Stomach (tissue), 9 donors: Measurements from ENCODE around the gene ANLN. TPM values are rescaled to one million over a fixed set of nuclear protein-coding genes. Genes with fewer than 3 reads are reported as not detected.
"Not testable (repeated sequence)": the region's sequence is repeated elsewhere in the genome, so short reads cannot be mapped to it uniquely, and the experiment has no call there.

ENCODE experiments used
- DNase-seq, 2 donors: peaks; one replicate each; pipeline versions ENCODE4 v3.0.0 to v3.0.0-alpha.2; 2013 to 2019
- H3K27ac ChIP-seq, 5 donors: fragments of 200-600 bp in 4 of 5; sonication (generic) in 4 of 5; one replicate each; pipeline ENCODE4 v1.5.1; 2013 to 2019; ENCODE audit warnings: mild to moderate bottlenecking in 1 of 5, moderate library complexity in 1 of 5
- H3K27me3 ChIP-seq, 3 donors: fragments of 200-600 bp; sonication (generic); one replicate each; pipeline ENCODE4 v1.5.1; 2017 to 2019; ENCODE audit warnings: mixed run types in 1 of 3
- H3K36me3 ChIP-seq, 4 donors: fragments of 200-600 bp; sonication (generic); 1 replicate in 3 of 4; 2 replicates in 1 of 4; pipeline ENCODE4 v1.5.1; 2016 to 2019
- H3K4me1 ChIP-seq, 4 donors: fragments of 200-600 bp; sonication (generic); one replicate each; pipeline ENCODE4 v1.5.1; 2016 to 2019
- H3K4me3 ChIP-seq, 4 donors: fragments of 200-600 bp; sonication (generic) in 3 of 4; one replicate each; pipeline ENCODE4 v1.5.1; 2016 to 2019; ENCODE audit warnings: mild to moderate bottlenecking in 1 of 4
- H3K9me3 ChIP-seq, 4 donors: fragments of 200-600 bp; sonication (generic); one replicate each; pipeline ENCODE4 v1.5.1; 2016 to 2019
- EP300 ChIP-seq: sonication (generic); formaldehyde crosslinking; IDR thresholded peaks from one replicate; pipeline ENCODE4 v1.6.1; 2017; ENCODE audit warnings: antibody characterized with exemption
- POLR2A ChIP-seq, 4 donors: fragments of 450-650 bp; IDR thresholded peaks; one replicate each; pipeline ENCODE4 v1.6.1; 2016; ENCODE audit warnings: antibody characterized with exemption in 4 of 4, control low read depth in 2 of 4, mild to moderate bottlenecking in 1 of 4, moderate library complexity in 1 of 4
- POLR2AphosphoS5 ChIP-seq, 3 donors: sonication (generic); formaldehyde crosslinking; IDR thresholded peaks; one replicate each; pipeline ENCODE4 v1.6.1; 2016; ENCODE audit warnings: antibody characterized with exemption in 3 of 3
- WGBS, 5 donors: extraction: QIAGEN DNeasy Blood & Tissue Kit in 3 of 5; methylation state at CpG; one replicate each; pipeline versions ENCODE4 v1.1.5 to v1.1.7; 2013 to 2018; 5-methylcytosine and 5-hydroxymethylcytosine counted together
- intact Hi-C: fragments of 100-400 bp; cut with DNase I; formaldehyde crosslinking; loops from one replicate; pipeline ENCODE4 v1.15.1; 2023; ENCODE audit warnings: low total_unique reads
- polyA plus RNA-seq, 3 donors: library from polyadenylated mRNA; stranded (reverse); fragments of 200-250 nt; gene quantifications; one replicate each; pipeline ENCODE4 v1.2.3, GENCODE V29; 2013
- total RNA-seq, 5 donors: library from RNA; depleted of rRNA; stranded (reverse); fragments of >200 nt; gene quantifications; one replicate each; pipeline versions ENCODE4 v1.1.0 to v1.2.3, GENCODE V29; 2014 to 2016
- TF ChIP-seq, protein P1 (sequence below), 7 experiments: fragments of 450-650 bp in 4 of 7; fragments of 200-600 bp in 3 of 7; sonication (generic) in 3 of 7; IDR thresholded peaks; one replicate each; pipeline ENCODE4 v1.5.1; 2016 to 2019; ENCODE audit warnings: antibody characterized with exemption in 7 of 7, control low read depth in 2 of 7, mild to moderate bottlenecking in 1 of 7
- donor health status: healthy with polysubstance abuse.
- donor health status: Bipolar disorder and iron deficiency.
- donor health status: healthy.

ANLN gene
- total and polyA plus RNA-seq, 8 donors: 3.5 to 25.2 (median 12.6) TPM

DNA sequence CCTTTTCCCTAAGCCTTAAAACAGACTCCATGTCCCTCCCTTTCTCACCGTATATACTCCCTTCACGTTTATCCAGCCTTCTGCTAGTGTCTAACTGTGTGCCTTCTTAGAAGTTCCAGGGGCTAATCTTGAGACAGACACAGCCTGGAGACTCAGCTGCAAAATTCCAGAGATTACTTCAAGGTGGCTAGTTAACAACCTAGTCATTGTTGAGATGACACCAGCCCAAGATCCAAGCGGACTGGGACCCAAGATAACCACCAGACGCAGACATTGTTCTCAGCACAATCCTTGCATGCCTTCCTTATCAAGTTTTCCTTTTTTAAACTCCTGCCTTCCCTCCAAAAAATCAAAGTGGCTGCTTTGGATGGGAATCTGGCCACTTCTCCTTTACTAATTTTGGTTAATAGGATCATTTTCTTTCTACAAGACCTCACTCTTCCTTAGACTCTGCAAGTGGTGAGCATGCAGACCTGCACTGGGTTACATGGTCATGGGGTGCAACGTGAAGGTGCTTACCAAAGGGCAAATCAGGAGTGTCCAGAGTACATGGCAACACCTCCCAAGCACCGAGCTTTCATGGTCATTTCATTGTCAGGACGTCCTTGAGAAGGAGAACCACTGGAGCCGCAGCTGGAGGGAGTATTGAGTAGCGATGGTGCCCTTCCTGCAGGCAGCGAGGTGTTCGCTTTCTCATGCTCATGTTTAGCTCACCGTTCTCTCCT is 69.7 kb downstream of the ANLN start:
- WGBS, 5 donors: 75 to 82% (median 79%) methylated on average over 12 of the region's 12 CpGs
- Histone ChIP-seq H3K4me1 (no peaks in the 10 kb centered on the region), H3K9me3 (no peaks in the 10 kb centered on the region), H3K27ac (no peak overlapping the region), H3K27me3 (no peaks in the 10 kb centered on the region), H3K4me3 (no peak overlapping the region), H3K36me3 (no peaks in the 10 kb centered on the region)
- TF ChIP-seq, protein P1, sequence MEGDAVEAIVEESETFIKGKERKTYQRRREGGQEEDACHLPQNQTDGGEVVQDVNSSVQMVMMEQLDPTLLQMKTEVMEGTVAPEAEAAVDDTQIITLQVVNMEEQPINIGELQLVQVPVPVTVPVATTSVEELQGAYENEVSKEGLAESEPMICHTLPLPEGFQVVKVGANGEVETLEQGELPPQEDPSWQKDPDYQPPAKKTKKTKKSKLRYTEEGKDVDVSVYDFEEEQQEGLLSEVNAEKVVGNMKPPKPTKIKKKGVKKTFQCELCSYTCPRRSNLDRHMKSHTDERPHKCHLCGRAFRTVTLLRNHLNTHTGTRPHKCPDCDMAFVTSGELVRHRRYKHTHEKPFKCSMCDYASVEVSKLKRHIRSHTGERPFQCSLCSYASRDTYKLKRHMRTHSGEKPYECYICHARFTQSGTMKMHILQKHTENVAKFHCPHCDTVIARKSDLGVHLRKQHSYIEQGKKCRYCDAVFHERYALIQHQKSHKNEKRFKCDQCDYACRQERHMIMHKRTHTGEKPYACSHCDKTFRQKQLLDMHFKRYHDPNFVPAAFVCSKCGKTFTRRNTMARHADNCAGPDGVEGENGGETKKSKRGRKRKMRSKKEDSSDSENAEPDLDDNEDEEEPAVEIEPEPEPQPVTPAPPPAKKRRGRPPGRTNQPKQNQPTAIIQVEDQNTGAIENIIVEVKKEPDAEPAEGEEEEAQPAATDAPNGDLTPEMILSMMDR (IDR thresholded peaks at IDR 0.05): no peak
- TF ChIP-seq EP300 (no peak), POLR2AphosphoS5 (IDR thresholded peaks at IDR 0.05) (no peak), POLR2A (IDR thresholded peaks at IDR 0.05) (no peak)
- no peak for DNase-seq
- intact Hi-C loops: no loop called here

DNA sequence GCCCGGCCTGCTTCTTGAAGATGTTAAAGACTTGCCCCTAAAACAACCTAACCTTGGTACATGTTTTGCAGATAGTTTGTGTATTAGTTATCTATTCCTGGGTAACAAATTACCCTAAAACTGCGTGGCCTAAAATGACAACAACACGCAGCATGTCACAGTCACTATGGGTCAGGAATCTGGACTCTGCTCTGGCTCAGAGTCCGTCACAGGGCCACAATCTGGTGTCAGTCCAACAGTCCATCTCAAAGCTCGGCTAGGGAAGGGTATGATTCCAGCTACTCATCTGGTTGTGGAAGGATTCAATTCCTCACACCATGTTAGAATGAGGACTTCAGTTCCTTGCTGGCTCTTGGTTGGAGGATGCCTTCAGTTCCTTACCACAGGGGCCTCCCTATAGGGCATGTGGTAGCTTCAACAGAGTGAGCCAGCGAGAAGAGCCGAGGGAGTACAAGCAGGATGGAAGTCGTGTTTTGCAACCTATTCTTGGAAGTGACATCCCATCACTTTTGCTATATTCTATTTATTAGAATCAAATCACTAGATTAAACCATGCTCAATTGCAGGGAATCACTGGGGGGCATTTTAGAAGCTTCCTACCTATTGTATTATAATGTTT is 71.3 kb downstream of the ANLN start:
- WGBS, 5 donors: 85 to 94% (median 89%) methylated on average over 8 of the region's 8 CpGs
- TF ChIP-seq, protein P1 (IDR thresholded peaks at IDR 0.05): no peak
- TF ChIP-seq EP300: no peak
- TF ChIP-seq POLR2A (IDR thresholded peaks at IDR 0.05): no peak
- TF ChIP-seq POLR2AphosphoS5 (IDR thresholded peaks at IDR 0.05): no peak
- DNase-seq: no peak
- Histone ChIP-seq H3K9me3 (no peaks in the 10 kb centered on the region), H3K27ac (no peak overlapping the region), H3K36me3 (no peaks in the 10 kb centered on the region), H3K4me1 (no peaks in the 10 kb centered on the region), H3K27me3 (no peaks in the 10 kb centered on the region), H3K4me3 (no peak overlapping the region)
- intact Hi-C loops: no loop called here

DNA sequence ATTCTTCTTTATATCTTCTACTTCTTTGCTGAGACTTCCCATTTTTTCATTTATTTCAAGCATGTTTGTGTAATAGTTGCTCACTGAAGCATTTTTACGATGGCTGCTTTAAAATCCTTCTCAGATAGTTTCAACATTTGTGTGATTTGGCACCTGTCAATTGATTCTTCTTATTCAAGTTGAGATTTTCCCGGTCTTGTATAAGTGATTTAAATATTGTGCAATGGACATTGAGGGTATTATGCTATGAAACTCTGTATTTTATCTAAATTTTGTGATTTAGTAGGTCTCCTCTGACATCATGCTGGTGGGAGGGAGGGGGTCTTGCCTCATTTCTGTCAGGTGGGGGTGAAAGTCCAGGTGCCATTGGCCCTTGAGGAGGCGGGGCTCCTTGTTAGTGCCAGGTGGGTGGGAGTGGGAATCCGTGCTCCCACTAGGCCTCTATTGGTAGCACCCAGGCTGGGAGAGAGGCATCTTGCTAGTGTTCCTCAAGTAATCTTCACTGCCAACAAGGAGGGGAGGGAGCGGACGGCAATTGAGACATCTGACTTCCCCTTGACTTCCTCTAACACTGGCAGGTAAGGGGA is 73.0 kb downstream of the ANLN start:
- no peaks in the 10 kb centered on the region for H3K9me3 ChIP-seq
- no peaks in the 10 kb centered on the region for H3K36me3 ChIP-seq
- H3K27me3 ChIP-seq: no peaks in the 10 kb centered on the region
- no peak overlapping the region for H3K4me3 ChIP-seq
- H3K4me1 ChIP-seq: no peaks in the 10 kb centered on the region
- TF ChIP-seq POLR2A (IDR thresholded peaks at IDR 0.05): no peak
- TF ChIP-seq EP300: no peak
- TF ChIP-seq POLR2AphosphoS5 (IDR thresholded peaks at IDR 0.05): no peak
- TF ChIP-seq, protein P1 (IDR thresholded peaks at IDR 0.05): no peak
- intact Hi-C loops: no loop called here
- DNase-seq: no peak
- H3K27ac ChIP-seq: no peak overlapping the region
- WGBS, 5 donors: 88 to 94% (median 91%) methylated on average over 6 of the region's 6 CpGs

DNA sequence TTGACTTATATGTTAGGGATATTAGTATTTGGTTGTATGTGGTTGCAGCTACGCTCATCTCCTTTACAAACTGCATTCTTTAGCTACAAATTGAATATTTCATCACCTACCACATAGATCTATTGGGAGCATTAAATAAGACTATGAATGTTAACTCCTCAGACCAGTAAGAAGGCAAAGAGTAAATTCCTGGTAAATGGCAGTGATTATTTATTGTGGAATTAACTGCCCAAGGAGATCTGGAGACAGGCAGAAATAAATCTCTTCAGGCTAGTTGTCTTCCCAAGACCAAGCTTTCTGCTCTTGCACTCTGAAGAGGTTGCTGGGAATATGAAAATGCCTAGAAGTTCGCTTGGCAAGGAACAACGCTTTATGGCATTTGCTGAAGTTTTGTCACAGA is 74.6 kb downstream of the ANLN start:
- intact Hi-C loops: no loop called here
- no peaks in the 10 kb centered on the region for H3K36me3 ChIP-seq
- no peak overlapping the region for H3K4me3 ChIP-seq
- no peak for DNase-seq
- no peaks in the 10 kb centered on the region for H3K9me3 ChIP-seq
- 77 to 92% (median 86%) methylated on average over 3 of the region's 3 CpGs for WGBS, 5 donors
- no peaks in the 10 kb centered on the region for H3K27me3 ChIP-seq
- no peak overlapping the region for H3K27ac ChIP-seq
- TF ChIP-seq POLR2A (IDR thresholded peaks at IDR 0.05): no peak
- TF ChIP-seq, protein P1 (IDR thresholded peaks at IDR 0.05): no peak
- TF ChIP-seq EP300: no peak
- TF ChIP-seq POLR2AphosphoS5 (IDR thresholded peaks at IDR 0.05): no peak
- H3K4me1 ChIP-seq: no peaks in the 10 kb centered on the region

DNA sequence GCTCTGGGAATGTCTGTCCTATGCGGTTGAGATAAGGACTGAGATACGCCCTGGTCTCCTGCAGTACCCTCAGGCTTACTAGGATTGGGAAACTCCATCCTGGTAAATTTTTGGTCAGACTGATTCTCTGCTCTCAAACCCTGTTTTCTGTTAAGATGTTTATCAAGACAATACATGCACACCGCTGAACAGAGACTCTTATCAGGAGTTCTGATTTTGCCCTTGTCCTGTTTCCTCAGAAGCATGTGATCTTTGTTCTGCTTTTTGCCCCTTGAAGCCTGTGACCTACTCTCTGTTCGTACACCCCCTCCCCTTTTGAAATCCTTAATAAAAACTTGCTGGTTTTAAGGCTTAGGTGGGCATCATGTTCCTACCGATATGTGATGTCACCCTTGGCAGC is 76.3 kb downstream of the ANLN start:
- intact Hi-C loops, H3K27me3 ChIP-seq: not testable (repeated sequence)
- 74 to 79% (median 75%) methylated on average over 5 of the region's 5 CpGs for whole genome bisulfite sequencing, 5 donors

More for the DNA sequence above, 76.3 kb downstream of the ANLN start:
- H3K4me1 ChIP-seq, DNase-seq, H3K36me3 ChIP-seq, H3K27ac ChIP-seq, H3K9me3 ChIP-seq, H3K4me3 ChIP-seq: not testable (repeated sequence)
